H1 (cell line): ENCODE results near the gene ADAM12. TPM values are rescaled to one million over a fixed set of nuclear protein-coding genes. Genes with fewer than 3 reads are reported as not detected.

Experiments used
- CTCF ChIA-PET: fragments of 300-600 bp; sonication (Branson Sonifier 250); formaldehyde crosslinking; loops from one replicate; lab custom pipeline; 2021; ENCODE audit not compliant: partially characterized antibody; lab: Charles Lee
- POLR2A ChIA-PET: fragments of 300-600 bp; sonication (Branson Sonifier 250); formaldehyde crosslinking; loops from one replicate; lab custom pipeline; 2021; ENCODE audit warnings: inconsistent platforms; ENCODE audit not compliant: partially characterized antibody; lab: Charles Lee
- DNase-seq, 2 experiments: peaks; one replicate each; pipeline versions ENCODE4 v3.0.0 to v3.0.0-alpha.2; 2010 to 2022; ENCODE audit warnings: low spot score in 2 of 2, low read depth in 1 of 2, mixed read lengths in 1 of 2
- FAIRE-seq: peaks from 2 replicates; lab custom pipeline; 2011; peaks lifted over from hg19 to GRCh38; lab: Jason Lieb, UNC
- H2AFZ ChIP-seq: 2 replicates; pipeline ENCODE4 v1.8.1; 2012; ENCODE audit warnings: low read length, inconsistent platforms
- H2AK5ac ChIP-seq: 2 replicates; pipeline ENCODE4 v1.6.1; 2013; ENCODE audit warnings: low read depth, low read length
- H2BK120ac ChIP-seq: replicated peaks from 2 replicates; pipeline ENCODE3; 2013; ENCODE audit warnings: low read depth, low read length, inconsistent platforms
- H2BK12ac ChIP-seq: 2 replicates; pipeline ENCODE4 v1.6.1; 2013; ENCODE audit warnings: low read depth, low read length
- H2BK15ac ChIP-seq: 2 replicates; pipeline ENCODE4 v1.6.1; 2013; ENCODE audit warnings: low read length
- H2BK20ac ChIP-seq: 2 replicates; pipeline ENCODE4 v1.6.1; 2013; ENCODE audit warnings: low read length
- H2BK5ac ChIP-seq: 2 replicates; pipeline ENCODE4 v1.6.1; 2013; ENCODE audit warnings: low read depth, low read length
- H3K14ac ChIP-seq: 2 replicates; pipeline ENCODE4 v1.6.1; 2013; ENCODE audit warnings: inconsistent platforms; ENCODE audit not compliant: insufficient read length
- H3K18ac ChIP-seq: 2 replicates; pipeline ENCODE4 v1.6.1; 2013; ENCODE audit warnings: low read length; ENCODE audit errors: extremely low read depth
- H3K23ac ChIP-seq: 2 replicates; pipeline ENCODE4 v1.6.1; 2013; ENCODE audit warnings: inconsistent platforms; ENCODE audit not compliant: insufficient read length
- H3K23me2 ChIP-seq: 2 replicates; pipeline ENCODE4 v1.6.1; 2013; ENCODE audit warnings: low read depth, low read length
- H3K27ac ChIP-seq: 2 replicates; pipeline ENCODE4 v1.6.1; 2011; ENCODE audit warnings: low read depth, low read length, inconsistent platforms
- H3K27me3 ChIP-seq, 4 experiments: replicated peaks in 1 of 4; 1 replicate in 1 of 4; 2 replicates in 3 of 4; pipeline versions ENCODE4 v1.6.1 to v1.8.1; 2011 to 2013; ENCODE audit warnings: low read length in 3 of 4, mild to moderate bottlenecking in 3 of 4, inconsistent platforms in 2 of 4, mixed read lengths in 2 of 4, moderate library complexity in 1 of 4; ENCODE audit not compliant: control insufficient read depth in 3 of 4, insufficient read depth in 3 of 4; ENCODE audit errors: extremely low read depth in 1 of 4
- H3K36me3 ChIP-seq, 4 experiments: 2 replicates each; pipeline versions ENCODE4 v1.6.1 to v1.8.1; 2011 to 2013; ENCODE audit warnings: mild to moderate bottlenecking in 4 of 4, low read length in 3 of 4, moderate library complexity in 2 of 4, control low read depth in 1 of 4, inconsistent platforms in 1 of 4; ENCODE audit not compliant: insufficient read depth in 4 of 4, control insufficient read depth in 2 of 4
- H3K4ac ChIP-seq: replicated peaks from 2 replicates; pipeline ENCODE3; 2013; ENCODE audit warnings: low read length, low read depth, mixed read lengths, inconsistent platforms; ENCODE audit not compliant: insufficient read length
- H3K4me1 ChIP-seq, 4 experiments: replicated peaks in 1 of 4; 1 replicate in 1 of 4; 2 replicates in 3 of 4; pipeline versions ENCODE4 v1.6.1 to v1.8.1; 2011 to 2013; ENCODE audit warnings: low read length in 3 of 4, inconsistent platforms in 2 of 4, mixed read lengths in 1 of 4; ENCODE audit not compliant: insufficient read depth in 4 of 4, control insufficient read depth in 3 of 4
- H3K4me2 ChIP-seq, 2 experiments: 2 replicates each; pipeline versions ENCODE4 v1.6.1 to v1.8.1; 2011 to 2013; ENCODE audit warnings: low read depth in 2 of 2, low read length in 2 of 2, control low read depth in 1 of 2, inconsistent platforms in 1 of 2, mild to moderate bottlenecking in 1 of 2; ENCODE audit not compliant: insufficient read depth in 1 of 2
- H3K4me3 ChIP-seq, 4 experiments: fragments of 200-600, 300-600 bp in 1 of 4; sonication (generic), shearing (Covaris generic), sonication (Bioruptor Twin) in 1 of 4; 2 replicates each; pipeline versions ENCODE4 v1.5.1 to v1.8.1; 2011 to 2016; ENCODE audit warnings: low read length in 4 of 4, low read depth in 3 of 4, control low read depth in 2 of 4, inconsistent platforms in 2 of 4, mild to moderate bottlenecking in 2 of 4, mixed read lengths in 1 of 4, moderate library complexity in 1 of 4; ENCODE audit not compliant: insufficient read depth in 2 of 4; ENCODE audit errors: extremely low read depth in 1 of 4
- H3K56ac ChIP-seq: replicated peaks from 2 replicates; pipeline ENCODE3; 2013; ENCODE audit warnings: low read depth, mild to moderate bottlenecking, mixed read lengths, low read length, inconsistent platforms; ENCODE audit not compliant: insufficient read length
- H3K79me1 ChIP-seq: 2 replicates; pipeline ENCODE4 v1.6.1; 2013; ENCODE audit warnings: low read depth, low read length, control low read depth
- H3K79me2 ChIP-seq, 2 experiments: 2 replicates each; pipeline versions ENCODE4 v1.6.1 to v1.8.1; 2012 to 2013; ENCODE audit warnings: low read length in 2 of 2, mild to moderate bottlenecking in 2 of 2, inconsistent platforms in 1 of 2; ENCODE audit not compliant: insufficient read depth in 2 of 2, control insufficient read depth in 1 of 2
- H3K9ac ChIP-seq, 4 experiments: replicated peaks in 1 of 4; 1 replicate in 1 of 4; 2 replicates in 3 of 4; pipeline versions ENCODE4 v1.6.1 to v1.8.1; 2011 to 2013; ENCODE audit warnings: low read depth in 3 of 4, low read length in 3 of 4, control low read depth in 2 of 4, mild to moderate bottlenecking in 2 of 4, moderate library complexity in 2 of 4, inconsistent platforms in 1 of 4; ENCODE audit errors: extremely low read depth in 1 of 4
- H3K9me3 ChIP-seq, 2 experiments: 2 replicates each; pipeline versions ENCODE4 v1.6.1 to v1.8.1; 2012 to 2013; ENCODE audit warnings: mild to moderate bottlenecking in 2 of 2, moderate library complexity in 2 of 2, control low read depth in 1 of 2, inconsistent platforms in 1 of 2, low read depth in 1 of 2, low read length in 1 of 2, mixed read lengths in 1 of 2; ENCODE audit not compliant: insufficient read depth in 2 of 2
- H4K20me1 ChIP-seq, 2 experiments: replicated peaks in 1 of 2; 2 replicates each; pipeline versions ENCODE3 to v1.8.1; 2011 to 2013; ENCODE audit warnings: inconsistent platforms in 2 of 2, low read length in 2 of 2, mild to moderate bottlenecking in 1 of 2; ENCODE audit not compliant: insufficient read depth in 2 of 2, control insufficient read depth in 1 of 2
- H4K5ac ChIP-seq: 2 replicates; pipeline ENCODE4 v1.6.1; 2013; ENCODE audit warnings: low read length, low read depth, mixed read lengths, inconsistent platforms; ENCODE audit not compliant: insufficient read length
- H4K8ac ChIP-seq: 2 replicates; pipeline ENCODE4 v1.8.0; 2013; ENCODE audit warnings: mild to moderate bottlenecking, moderate library complexity, low read length, inconsistent platforms; ENCODE audit not compliant: insufficient read depth; ENCODE audit errors: extremely low read depth
- H4K91ac ChIP-seq: replicated peaks from 2 replicates; pipeline ENCODE3; 2013; ENCODE audit warnings: low read length, mixed read lengths, inconsistent platforms; ENCODE audit not compliant: insufficient read length
- ATF2 ChIP-seq: IDR thresholded peaks from 2 replicates; pipeline ENCODE4 v1.6.1; 2012; ENCODE audit warnings: low read length, inconsistent platforms
- BACH1 ChIP-seq: IDR thresholded peaks from 2 replicates; pipeline ENCODE4 v1.6.1; 2012; ENCODE audit warnings: low read length, improper control_type of control experiment
- CBX5 ChIP-seq: fragments of 300-800, 300-1000 bp; sonication (generic); IDR thresholded peaks from 2 replicates; pipeline ENCODE4 v1.7.1; 2016; ENCODE audit warnings: antibody characterized with exemption, low read length, low read depth
- CBX8 ChIP-seq: fragments of 300-800, 300-1000 bp; sonication (generic); IDR thresholded peaks from 2 replicates; pipeline ENCODE4 v1.7.1; 2016; ENCODE audit warnings: low read depth, low read length, borderline replicate concordance
- EGR1 ChIP-seq: IDR thresholded peaks from 2 replicates; pipeline ENCODE4 v1.6.1; 2011; ENCODE audit warnings: low read depth, low read length, borderline replicate concordance
- FOSL1 ChIP-seq: IDR thresholded peaks from 2 replicates; pipeline ENCODE4 v1.6.1; 2011; ENCODE audit warnings: mild to moderate bottlenecking, low read depth, low read length, moderate library complexity; ENCODE audit not compliant: insufficient read depth
- HDAC2 ChIP-seq, 2 experiments: fragments of 300-600 bp in 1 of 2; sonication (generic) in 1 of 2; IDR thresholded peaks; 2 replicates each; pipeline ENCODE4 v1.6.1; 2011 to 2012; ENCODE audit warnings: low read depth in 2 of 2, low read length in 2 of 2, mild to moderate bottlenecking in 2 of 2, moderate library complexity in 2 of 2, borderline replicate concordance in 1 of 2, inconsistent platforms in 1 of 2
- HDAC6 ChIP-seq: IDR thresholded peaks from one replicate; pipeline ENCODE4 v1.7.1; 2012; ENCODE audit warnings: low read depth, mild to moderate bottlenecking, inconsistent platforms, low read length, moderate library complexity
- RBBP5 ChIP-seq: IDR thresholded peaks from 2 replicates; pipeline ENCODE4 v1.7.1; 2012; ENCODE audit warnings: low read depth, mild to moderate bottlenecking, inconsistent platforms, low read length, moderate library complexity, borderline replicate concordance
- RFX5 ChIP-seq: IDR thresholded peaks from 2 replicates; pipeline ENCODE4 v1.6.1; 2011; ENCODE audit warnings: low read depth, low read length, improper control_type of control experiment, borderline replicate concordance
- TAF1 ChIP-seq: IDR thresholded peaks from 2 replicates; pipeline ENCODE4 v1.6.1; 2011; ENCODE audit warnings: mild to moderate bottlenecking, low read depth, low read length
- TBP ChIP-seq: IDR thresholded peaks from 2 replicates; pipeline ENCODE4 v1.6.1; 2011; ENCODE audit warnings: low read depth, low read length, improper control_type of control experiment
- TCF12 ChIP-seq: IDR thresholded peaks from 2 replicates; pipeline ENCODE4 v1.6.1; 2011; ENCODE audit warnings: low read depth, mild to moderate bottlenecking, low read length
- WGBS, 2 experiments: shearing (Covaris generic) in 1 of 2; methylation state at CpG; one replicate each; pipeline versions ENCODE4 v1.1.6 to v1.1.7; 2013 to 2015; ENCODE audit warnings: low lambda C conversion rate in 2 of 2, mixed read lengths in 2 of 2, inconsistent platforms in 1 of 2, low coverage in 1 of 2, missing lambda C conversion rate in 1 of 2; ENCODE audit not compliant: insufficient replicate concordance in 2 of 2, insufficient coverage in 1 of 2, insufficient read length in 1 of 2; ENCODE audit errors: extremely low coverage in 1 of 2, missing lambda C conversion rate in 1 of 2; 5-methylcytosine and 5-hydroxymethylcytosine counted together
- polyA plus RNA-seq, 7 experiments: library from polyadenylated mRNA; depleted of rRNA in 3 of 7; stranded (reverse) in 5 of 7; unstranded in 2 of 7; fragments of >200 nt in 5 of 7; fragments of 200-250 nt in 2 of 7; gene quantifications; 1 replicate in 5 of 7; 2 replicates in 1 of 7; 4 replicates in 1 of 7; pipeline versions ENCODE4 v1.2.1 to v1.2.3, GENCODE V29; 2011 to 2013; ENCODE audit warnings: missing spikeins in 2 of 7, mixed read lengths in 2 of 7
- total RNA-seq: library from RNA; stranded (reverse); fragmentation: NEBNext Ultra II Directional; extraction: Animal tissue kit (Norgen Biotek cat#: 25700); gene quantifications from 2 replicates; pipeline ENCODE4 v1.2.1, GENCODE V29; 2021

ADAM12 gene
- total and polyA plus RNA-seq, 2 of the 8 experiments (the other 6 are each of a cell fraction or from before 2014, with no cell fraction given) = 0.07 to 0.17 TPM

GRCh38 chr10:126243971-126244370, 144.3 kb downstream of the ADAM12 start:
- WGBS, 2 experiments = 96% methylated on average over 5 of the region's 5 CpGs; no CpG with 5 or more reads in 1 of the 2 experiments
- H2BK15ac ChIP-seq = no peak overlapping the region
- no peak overlapping the region for H2AFZ ChIP-seq
- no peak overlapping the region for H3K9ac ChIP-seq
- no peak overlapping the region for H2BK20ac ChIP-seq
- H3K4me1 ChIP-seq = peaks cover 0 to 4% (median 2%) of the 10 kb centered on the region in 4 experiments; a peak in 3 of 7 replicates
- no peak overlapping the region for H3K23ac ChIP-seq
- H4K91ac ChIP-seq = no peak overlapping the region
- H3K4me2 ChIP-seq = no peak overlapping the region
- H4K20me1 ChIP-seq = no peaks in the 10 kb centered on the region
- H2BK5ac ChIP-seq = no peak overlapping the region
- H2BK120ac ChIP-seq = no peak overlapping the region
- no peaks in the 10 kb centered on the region for H3K23me2 ChIP-seq
- no peaks in the 10 kb centered on the region for H3K36me3 ChIP-seq
- no peak overlapping the region for H3K18ac ChIP-seq
- no peaks in the 10 kb centered on the region for H3K79me2 ChIP-seq
- no peak for FAIRE-seq
- POLR2A ChIA-PET = no interaction called here
- H3K56ac ChIP-seq = no peak overlapping the region
- no peak overlapping the region for H2AK5ac ChIP-seq
- no peaks in the 10 kb centered on the region for H3K9me3 ChIP-seq
- peaks cover 0 to 6% (median 0%) of the 10 kb centered on the region in 4 experiments; a peak in 2 of 7 replicates for H3K27me3 ChIP-seq
- DNase-seq = no peak
- no peak overlapping the region for H3K27ac ChIP-seq
- no peak overlapping the region for H3K14ac ChIP-seq
- no peak overlapping the region for H4K5ac ChIP-seq
- H3K4ac ChIP-seq = no peak overlapping the region
- CTCF ChIA-PET = no interaction called here
- no peaks in the 10 kb centered on the region for H3K79me1 ChIP-seq
- H2BK12ac ChIP-seq = no peak overlapping the region
- H4K8ac ChIP-seq = no peak overlapping the region
- H3K4me3 ChIP-seq = no peak overlapping the region
- TF ChIP-seq TBP = no peak
- no peak for TF ChIP-seq RFX5
- no peak for TF ChIP-seq RBBP5
- no peak for TF ChIP-seq ATF2
- TF ChIP-seq HDAC6 = no peak
- TF ChIP-seq BACH1 = no peak
- TF ChIP-seq TAF1 = no peak
- TF ChIP-seq EGR1 = no peak
- no peak for TF ChIP-seq CBX8
- TF ChIP-seq TCF12 = no peak
- no peak for TF ChIP-seq FOSL1
- no peak for TF ChIP-seq HDAC2 (IDR thresholded peaks at IDR 0.05; ENCODE audit: borderline replicate concordance in 1 of 2, low read depth in 2 of 2, low read length in 2 of 2)
- no peak for TF ChIP-seq CBX5
